Sigmoid colon (tissue), 4 donors: ENCODE data around the gene PIMREG.

Experiments used
- CTCF ChIP-seq, 4 experiments: fragments of 450-650 bp in 3 of 4; fragments of 200-600 bp in 1 of 4; IDR thresholded peaks; one replicate each; pipeline ENCODE4 v1.5.1; 2016 to 2019; ENCODE audit warnings: antibody characterized with exemption in 4 of 4, mild to moderate bottlenecking in 3 of 4, moderate library complexity in 2 of 4
- EP300 ChIP-seq, 4 donors: sonication (generic); formaldehyde crosslinking; IDR thresholded peaks; one replicate each; pipeline ENCODE4 v1.6.1; 2017; ENCODE audit warnings: antibody characterized with exemption in 4 of 4
- POLR2A ChIP-seq, 2 donors: fragments of 450-650 bp; IDR thresholded peaks; one replicate each; pipeline ENCODE4 v1.6.1; 2016; ENCODE audit warnings: antibody characterized with exemption in 2 of 2, mild to moderate bottlenecking in 2 of 2, moderate library complexity in 2 of 2
- POLR2AphosphoS5 ChIP-seq, 4 donors: sonication (generic); formaldehyde crosslinking; IDR thresholded peaks; one replicate each; pipeline ENCODE4 v1.6.1; 2017; ENCODE audit warnings: antibody characterized with exemption in 4 of 4

- no peak for TF ChIP-seq EP300 (IDR thresholded peaks at IDR 0.05)
- TF ChIP-seq POLR2A (IDR thresholded peaks at IDR 0.05): no peak
- TF ChIP-seq CTCF (IDR thresholded peaks at IDR 0.05): no peak
- TF ChIP-seq POLR2AphosphoS5 (IDR thresholded peaks at IDR 0.05): no peak
Observed at GRCh38 chr17:6449307-6449706, 5.1 kb downstream of the PIMREG start.
